Measurements from ENCODE around the gene CACNA2D2.

DNA sequence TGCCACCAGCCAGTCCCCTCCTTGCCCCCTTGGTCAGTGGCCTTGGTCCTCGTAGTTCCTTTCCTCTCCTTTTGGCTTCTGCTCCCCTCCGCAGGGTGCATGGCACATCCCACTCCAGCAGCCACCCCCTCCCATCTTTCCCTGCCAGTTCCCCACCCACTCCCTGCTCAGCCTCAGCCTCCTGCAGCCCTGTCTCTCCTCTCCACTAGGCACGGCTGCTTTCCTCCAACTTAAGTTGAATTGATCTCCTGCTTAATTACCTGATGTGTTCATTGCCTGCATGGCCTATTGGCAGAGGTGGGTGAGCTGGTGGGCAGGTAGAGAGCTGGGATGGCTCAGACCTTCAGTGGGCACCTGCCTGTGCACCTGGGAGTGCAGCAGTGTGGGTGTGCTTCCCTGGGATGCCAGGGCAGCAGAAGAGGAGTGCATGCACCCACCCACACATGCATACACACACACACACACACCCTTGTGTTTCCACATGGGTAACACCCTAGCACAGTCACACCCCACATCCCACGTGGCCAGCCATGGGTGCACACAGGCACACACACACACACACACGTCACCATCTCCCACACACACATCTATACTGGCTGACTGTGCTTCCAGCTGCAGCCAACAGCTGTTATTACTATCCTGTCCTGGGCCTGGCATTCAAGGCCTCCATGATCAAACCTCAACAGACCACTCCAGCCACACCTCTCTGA is 33.2 kb upstream of the CACNA2D2 start:
- TF ChIP-seq, protein P1, sequence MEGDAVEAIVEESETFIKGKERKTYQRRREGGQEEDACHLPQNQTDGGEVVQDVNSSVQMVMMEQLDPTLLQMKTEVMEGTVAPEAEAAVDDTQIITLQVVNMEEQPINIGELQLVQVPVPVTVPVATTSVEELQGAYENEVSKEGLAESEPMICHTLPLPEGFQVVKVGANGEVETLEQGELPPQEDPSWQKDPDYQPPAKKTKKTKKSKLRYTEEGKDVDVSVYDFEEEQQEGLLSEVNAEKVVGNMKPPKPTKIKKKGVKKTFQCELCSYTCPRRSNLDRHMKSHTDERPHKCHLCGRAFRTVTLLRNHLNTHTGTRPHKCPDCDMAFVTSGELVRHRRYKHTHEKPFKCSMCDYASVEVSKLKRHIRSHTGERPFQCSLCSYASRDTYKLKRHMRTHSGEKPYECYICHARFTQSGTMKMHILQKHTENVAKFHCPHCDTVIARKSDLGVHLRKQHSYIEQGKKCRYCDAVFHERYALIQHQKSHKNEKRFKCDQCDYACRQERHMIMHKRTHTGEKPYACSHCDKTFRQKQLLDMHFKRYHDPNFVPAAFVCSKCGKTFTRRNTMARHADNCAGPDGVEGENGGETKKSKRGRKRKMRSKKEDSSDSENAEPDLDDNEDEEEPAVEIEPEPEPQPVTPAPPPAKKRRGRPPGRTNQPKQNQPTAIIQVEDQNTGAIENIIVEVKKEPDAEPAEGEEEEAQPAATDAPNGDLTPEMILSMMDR (IDR thresholded peaks at IDR 0.05), result no peak
- no peak for TF ChIP-seq POLR2A (IDR thresholded peaks at IDR 0.05)

All from adrenal gland (tissue), 5 donors.